Measurements from ENCODE around the gene TRIM45.
A peak's percentile ranks its signal among the peaks of the same experiment; 100 is the strongest.
"Not testable (repeated sequence)": the region's sequence is repeated elsewhere in the genome, so short reads cannot be mapped to it uniquely, and the experiment has no call there.

Gene TRIM45

GRCh38 chr1:117122330-117123025, 929 bp upstream of the TRIM45 start:
- peak overlapping the region; percentile 60 for H3K4me3 ChIP-seq (ENCODE audit: low read length)

GRCh38 chr1:117120774-117121588, 568 bp downstream of the TRIM45 start:
- no peaks in the 10 kb centered on the region for H3K27me3 ChIP-seq (ENCODE audit: insufficient read depth, low read length)
- peak overlapping the region; percentile 60 for H3K4me3 ChIP-seq (ENCODE audit: low read length)
- peaks cover 12% of the 10 kb centered on the region for H3K4me1 ChIP-seq (ENCODE audit: insufficient read depth, low read length)
- peak overlapping the region; percentile 20 for H2AFZ ChIP-seq (ENCODE audit: low read depth, low read length)
- H3K9me3 ChIP-seq (ENCODE audit: low read length) = no peaks in the 10 kb centered on the region
- peaks cover 25% of the 10 kb centered on the region for H3K36me3 ChIP-seq (ENCODE audit: insufficient read depth, low read length)

More at GRCh38 chr1:117122330-117123025, 929 bp upstream of the TRIM45 start:
- Histone ChIP-seq H3K4me1 (ENCODE audit: insufficient read depth, low read length) (peaks cover 12% of the 10 kb centered on the region), H3K9me3 (ENCODE audit: low read length) (no peaks in the 10 kb centered on the region), H2AFZ (ENCODE audit: low read depth, low read length) (peak overlapping the region; percentile 20), H3K27me3 (ENCODE audit: insufficient read depth, low read length) (no peaks in the 10 kb centered on the region), H3K36me3 (ENCODE audit: insufficient read depth, low read length) (peaks cover 14% of the 10 kb centered on the region)

- H3K4me3 ChIP-seq (ENCODE audit: low read length); H3K27me3 ChIP-seq (ENCODE audit: insufficient read depth, low read length); H2AFZ ChIP-seq (ENCODE audit: low read depth, low read length); H3K9me3 ChIP-seq (ENCODE audit: low read length): not testable (repeated sequence)
- H3K4me1 ChIP-seq (ENCODE audit: insufficient read depth, low read length) = peaks cover 12% of the 10 kb centered on the region
- peaks cover 42% of the 10 kb centered on the region for H3K36me3 ChIP-seq (ENCODE audit: insufficient read depth, low read length)
Measured at GRCh38 chr1:117119144-117119543, 2.4 kb downstream of the TRIM45 start.

- Histone ChIP-seq H2AFZ (ENCODE audit: low read depth, low read length) (no peak overlapping the region), H3K4me3 (ENCODE audit: low read length) (no peak overlapping the region), H3K4me1 (ENCODE audit: insufficient read depth, low read length) (peaks cover 12% of the 10 kb centered on the region), H3K27me3 (ENCODE audit: insufficient read depth, low read length) (no peaks in the 10 kb centered on the region), H3K36me3 (ENCODE audit: insufficient read depth, low read length) (peaks cover 52% of the 10 kb centered on the region), H3K9me3 (ENCODE audit: low read length) (no peaks in the 10 kb centered on the region)
Measured at GRCh38 chr1:117118137-117118536, 3.4 kb downstream of the TRIM45 start.

GRCh38 chr1:117117697-117118096, 3.9 kb downstream of the TRIM45 start:
- peaks cover 12% of the 10 kb centered on the region for H3K4me1 ChIP-seq (ENCODE audit: insufficient read depth, low read length)
- H3K27me3 ChIP-seq (ENCODE audit: insufficient read depth, low read length) = no peaks in the 10 kb centered on the region
- no peak overlapping the region for H2AFZ ChIP-seq (ENCODE audit: low read depth, low read length)
- no peaks in the 10 kb centered on the region for H3K9me3 ChIP-seq (ENCODE audit: low read length)
- H3K36me3 ChIP-seq (ENCODE audit: insufficient read depth, low read length) = peaks cover 55% of the 10 kb centered on the region
- H3K4me3 ChIP-seq (ENCODE audit: low read length) = no peak overlapping the region

GRCh38 chr1:117116784-117117130, 4.8 kb downstream of the TRIM45 start:
- H3K27me3 ChIP-seq (ENCODE audit: insufficient read depth, low read length) = no peaks in the 10 kb centered on the region
- H3K4me3 ChIP-seq (ENCODE audit: low read length) = no peak overlapping the region
- H2AFZ ChIP-seq (ENCODE audit: low read depth, low read length) = no peak overlapping the region
- peaks cover 12% of the 10 kb centered on the region for H3K4me1 ChIP-seq (ENCODE audit: insufficient read depth, low read length)
- H3K36me3 ChIP-seq (ENCODE audit: insufficient read depth, low read length) = peaks cover 62% of the 10 kb centered on the region
- no peaks in the 10 kb centered on the region for H3K9me3 ChIP-seq (ENCODE audit: low read length)

GRCh38 chr1:117116090-117116783, 5.3 kb downstream of the TRIM45 start:
- H3K36me3 ChIP-seq (ENCODE audit: insufficient read depth, low read length) = peaks cover 65% of the 10 kb centered on the region
- no peaks in the 10 kb centered on the region for H3K9me3 ChIP-seq (ENCODE audit: low read length)
- no peak overlapping the region for H2AFZ ChIP-seq (ENCODE audit: low read depth, low read length)
- no peak overlapping the region for H3K4me3 ChIP-seq (ENCODE audit: low read length)
- peaks cover 12% of the 10 kb centered on the region for H3K4me1 ChIP-seq (ENCODE audit: insufficient read depth, low read length)
- no peaks in the 10 kb centered on the region for H3K27me3 ChIP-seq (ENCODE audit: insufficient read depth, low read length)

- H3K4me1 ChIP-seq (ENCODE audit: insufficient read depth, low read length) = peaks cover 5% of the 10 kb centered on the region
- no peak overlapping the region for H2AFZ ChIP-seq (ENCODE audit: low read depth, low read length)
- H3K27me3 ChIP-seq (ENCODE audit: insufficient read depth, low read length) = no peaks in the 10 kb centered on the region
- no peak overlapping the region for H3K4me3 ChIP-seq (ENCODE audit: low read length)
- no peaks in the 10 kb centered on the region for H3K9me3 ChIP-seq (ENCODE audit: low read length)
- H3K36me3 ChIP-seq (ENCODE audit: insufficient read depth, low read length) = peaks cover 71% of the 10 kb centered on the region
Measured at GRCh38 chr1:117114877-117115276, 6.7 kb downstream of the TRIM45 start.

GRCh38 chr1:117113199-117113598, 8.3 kb downstream of the TRIM45 start:
- peaks cover 5% of the 10 kb centered on the region for H3K4me1 ChIP-seq (ENCODE audit: insufficient read depth, low read length)
- H3K36me3 ChIP-seq (ENCODE audit: insufficient read depth, low read length) = peaks cover 75% of the 10 kb centered on the region
- no peak overlapping the region for H3K4me3 ChIP-seq (ENCODE audit: low read length)
- no peaks in the 10 kb centered on the region for H3K9me3 ChIP-seq (ENCODE audit: low read length)
- H2AFZ ChIP-seq (ENCODE audit: low read depth, low read length) = no peak overlapping the region
- no peaks in the 10 kb centered on the region for H3K27me3 ChIP-seq (ENCODE audit: insufficient read depth, low read length)

- Histone ChIP-seq H3K4me1 (ENCODE audit: insufficient read depth, low read length) (peaks cover 5% of the 10 kb centered on the region), H3K9me3 (ENCODE audit: low read length) (no peaks in the 10 kb centered on the region), H3K27me3 (ENCODE audit: insufficient read depth, low read length) (no peaks in the 10 kb centered on the region), H3K4me3 (ENCODE audit: low read length) (no peak overlapping the region), H2AFZ (ENCODE audit: low read depth, low read length) (no peak overlapping the region), H3K36me3 (ENCODE audit: insufficient read depth, low read length) (peaks cover 67% of the 10 kb centered on the region)
Measured at GRCh38 chr1:117112047-117112717, 9.4 kb downstream of the TRIM45 start.

- H3K27me3 ChIP-seq (ENCODE audit: insufficient read depth, low read length) = no peaks in the 10 kb centered on the region
- no peak overlapping the region for H3K4me3 ChIP-seq (ENCODE audit: low read length)
- no peak overlapping the region for H2AFZ ChIP-seq (ENCODE audit: low read depth, low read length)
- H3K4me1 ChIP-seq (ENCODE audit: insufficient read depth, low read length) = peaks cover 5% of the 10 kb centered on the region
- H3K9me3 ChIP-seq (ENCODE audit: low read length) = no peaks in the 10 kb centered on the region
- peaks cover 63% of the 10 kb centered on the region for H3K36me3 ChIP-seq (ENCODE audit: insufficient read depth, low read length)
Measured at GRCh38 chr1:117110774-117111173, 10.8 kb downstream of the TRIM45 start.

GRCh38 chr1:117107364-117107763, 14.2 kb downstream of the TRIM45 start:
- H3K27me3 ChIP-seq (ENCODE audit: insufficient read depth, low read length) = no peaks in the 10 kb centered on the region
- H3K4me1 ChIP-seq (ENCODE audit: insufficient read depth, low read length) = peaks cover 3% of the 10 kb centered on the region
- no peak overlapping the region for H2AFZ ChIP-seq (ENCODE audit: low read depth, low read length)
- peaks cover 48% of the 10 kb centered on the region for H3K36me3 ChIP-seq (ENCODE audit: insufficient read depth, low read length)
- H3K4me3 ChIP-seq (ENCODE audit: low read length) = no peak overlapping the region
- no peaks in the 10 kb centered on the region for H3K9me3 ChIP-seq (ENCODE audit: low read length)

GRCh38 chr1:117106478-117106877, 15.1 kb downstream of the TRIM45 start:
- Histone ChIP-seq H3K4me1 (ENCODE audit: insufficient read depth, low read length) (no peaks in the 10 kb centered on the region), H3K4me3 (ENCODE audit: low read length) (no peak overlapping the region), H3K36me3 (ENCODE audit: insufficient read depth, low read length) (peaks cover 50% of the 10 kb centered on the region), H3K27me3 (ENCODE audit: insufficient read depth, low read length) (no peaks in the 10 kb centered on the region), H2AFZ (ENCODE audit: low read depth, low read length) (no peak overlapping the region), H3K9me3 (ENCODE audit: low read length) (no peaks in the 10 kb centered on the region)
